Trophoblast cell (in vitro differentiated cells and primary cell): ENCODE measurements around the gene ABHD12B.

Source experiments
- DNase-seq, 2 donors: peaks; one replicate each; pipeline ENCODE4 v3.0.0-alpha.2; 2016
- H2AFZ ChIP-seq: 2 replicates; pipeline ENCODE4 v1.6.1; 2013; ENCODE audit warnings: low read length, moderate library complexity, mild to moderate bottlenecking; ENCODE audit not compliant: insufficient read depth, poor library complexity
- H2AK5ac ChIP-seq: 2 replicates; pipeline ENCODE4 v1.6.1; 2013; ENCODE audit warnings: mild to moderate bottlenecking, low read length
- H2BK120ac ChIP-seq: 2 replicates; pipeline ENCODE4 v1.6.1; 2013; ENCODE audit warnings: low read length, mild to moderate bottlenecking, moderate library complexity; ENCODE audit not compliant: insufficient read depth, poor library complexity
- H2BK12ac ChIP-seq: 2 replicates; pipeline ENCODE4 v1.6.1; 2013; ENCODE audit warnings: mild to moderate bottlenecking, low read length, moderate library complexity
- H2BK5ac ChIP-seq: 2 replicates; pipeline ENCODE4 v1.6.1; 2013; ENCODE audit warnings: low read length, low read depth, moderate library complexity, mild to moderate bottlenecking; ENCODE audit not compliant: poor library complexity
- H3K14ac ChIP-seq: 2 replicates; pipeline ENCODE4 v1.6.1; 2013; ENCODE audit warnings: mild to moderate bottlenecking, low read length
- H3K18ac ChIP-seq: 2 replicates; pipeline ENCODE4 v1.6.1; 2013; ENCODE audit warnings: mild to moderate bottlenecking, low read length
- H3K23ac ChIP-seq: 2 replicates; pipeline ENCODE4 v1.6.1; 2013; ENCODE audit warnings: low read length
- H3K27ac ChIP-seq: 2 replicates; pipeline ENCODE4 v1.5.1; 2013; ENCODE audit warnings: low read depth, mild to moderate bottlenecking, inconsistent platforms, low read length, moderate library complexity
- H3K27me3 ChIP-seq: 2 replicates; pipeline ENCODE4 v1.6.1; 2013; ENCODE audit warnings: inconsistent platforms, mild to moderate bottlenecking, low read length, moderate library complexity; ENCODE audit not compliant: insufficient read depth
- H3K36me3 ChIP-seq, 2 experiments: 1 replicate in 1 of 2; 2 replicates in 1 of 2; pipeline ENCODE4 v1.6.1; 2013; ENCODE audit warnings: low read length in 2 of 2, mild to moderate bottlenecking in 2 of 2, moderate library complexity in 1 of 2; ENCODE audit not compliant: insufficient read depth in 2 of 2, control insufficient read depth in 1 of 2
- H3K4ac ChIP-seq: 2 replicates; pipeline ENCODE4 v1.6.1; 2013; ENCODE audit warnings: low read depth, mild to moderate bottlenecking, low read length, moderate library complexity
- H3K4me1 ChIP-seq, 2 experiments: 1 replicate in 1 of 2; 2 replicates in 1 of 2; pipeline ENCODE4 v1.6.1; 2013; ENCODE audit warnings: low read length in 2 of 2, mild to moderate bottlenecking in 2 of 2, moderate library complexity in 1 of 2; ENCODE audit not compliant: insufficient read depth in 2 of 2, control insufficient read depth in 1 of 2
- H3K4me2 ChIP-seq: 2 replicates; pipeline ENCODE4 v1.6.1; 2013; ENCODE audit warnings: inconsistent platforms, mild to moderate bottlenecking, low read length, moderate library complexity
- H3K4me3 ChIP-seq: 2 replicates; pipeline ENCODE4 v1.5.1; 2013; ENCODE audit warnings: mild to moderate bottlenecking, low read depth, low read length, inconsistent platforms
- H3K79me1 ChIP-seq: one replicate; pipeline ENCODE4 v1.6.1; 2013; ENCODE audit warnings: low read length
- H3K79me2 ChIP-seq: 2 replicates; pipeline ENCODE4 v1.6.1; 2013; ENCODE audit warnings: low read length, mild to moderate bottlenecking; ENCODE audit not compliant: control insufficient read depth, insufficient read depth, poor library complexity
- H3K9ac ChIP-seq: 2 replicates; pipeline ENCODE4 v1.6.1; 2013; ENCODE audit warnings: mild to moderate bottlenecking, low read length
- H3K9me3 ChIP-seq: 2 replicates; pipeline ENCODE4 v1.6.1; 2013; ENCODE audit warnings: low read depth, mild to moderate bottlenecking, control low read depth, inconsistent platforms, low read length; ENCODE audit not compliant: insufficient read depth
- H4K12ac ChIP-seq: 2 replicates; pipeline ENCODE4 v1.6.1; 2013; ENCODE audit warnings: low read depth, mild to moderate bottlenecking, low read length, moderate library complexity
- H4K8ac ChIP-seq: 2 replicates; pipeline ENCODE4 v1.6.1; 2013; ENCODE audit warnings: low read depth, mild to moderate bottlenecking, low read length, moderate library complexity
- H4K91ac ChIP-seq: one replicate; pipeline ENCODE4 v1.6.1; 2013; ENCODE audit warnings: low read depth, mild to moderate bottlenecking, low read length, moderate library complexity
- WGBS: extraction: QIAGEN DNeasy Blood & Tissue Kit; methylation state at CpG from one replicate; pipeline ENCODE4 v1.1.7; 2013; ENCODE audit warnings: missing lambda C conversion rate; ENCODE audit not compliant: insufficient read length, insufficient coverage; ENCODE audit errors: extremely low coverage; 5-methylcytosine and 5-hydroxymethylcytosine counted together

ABHD12B gene

DNA sequence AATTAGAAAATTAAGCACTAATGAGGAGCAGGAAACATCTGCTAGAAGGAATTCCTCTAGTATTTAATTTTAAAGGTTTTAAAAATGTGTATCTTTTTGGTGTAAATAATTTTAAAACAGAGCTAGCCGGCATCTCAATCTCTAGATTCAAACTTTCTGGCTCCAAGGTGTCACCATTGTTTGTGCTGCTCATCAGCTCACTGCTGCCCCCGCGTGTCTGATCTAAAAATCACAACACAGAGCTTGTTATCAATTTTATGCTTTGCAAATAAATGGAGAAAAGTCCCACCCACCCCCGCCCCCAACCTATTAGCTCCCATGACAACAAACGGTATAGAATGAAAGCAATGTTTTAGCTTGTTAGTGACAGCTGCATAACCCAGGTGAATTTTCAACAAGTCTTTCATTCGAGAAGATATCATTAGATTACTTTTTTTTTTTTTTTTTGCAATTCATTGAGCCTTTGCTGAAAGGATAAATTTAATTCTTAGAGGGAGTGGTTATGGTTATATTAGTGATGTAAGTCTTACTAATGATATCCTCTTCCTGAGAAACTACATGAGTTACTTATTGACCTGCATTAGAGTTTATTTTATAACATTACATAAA, 11.3 kb upstream of the ABHD12B start:
- Histone ChIP-seq H2AFZ (no peak overlapping the region), H3K27ac (no peak overlapping the region), H2BK12ac (no peak overlapping the region), H3K4me1 (peaks cover 7 to 9% of the 10 kb centered on the region in 2 experiments), H4K8ac (no peak overlapping the region), H3K9ac (no peak overlapping the region), H3K79me2 (no peaks in the 10 kb centered on the region), H2BK120ac (no peak overlapping the region), H4K91ac (no peak overlapping the region), H4K12ac (no peak overlapping the region), H3K36me3 (no peaks in the 10 kb centered on the region), H3K9me3 (no peaks in the 10 kb centered on the region), H3K27me3 (no peaks in the 10 kb centered on the region), H3K18ac (no peak overlapping the region), H3K23ac (no peak overlapping the region), H3K4me3 (no peak overlapping the region), H2AK5ac (no peak overlapping the region), H2BK5ac (no peak overlapping the region), H3K79me1 (no peaks in the 10 kb centered on the region), H3K14ac (no peak overlapping the region), H3K4me2 (no peak overlapping the region), H3K4ac (no peak overlapping the region)
- no CpG with 5 or more reads among the region's 6 CpGs for WGBS
- peak; percentile 81 to 92 for DNase-seq

- Histone ChIP-seq H3K18ac (no peak overlapping the region), H2AFZ (no peak overlapping the region), H2BK12ac (no peak overlapping the region), H3K14ac (no peak overlapping the region), H3K9me3 (no peaks in the 10 kb centered on the region), H3K23ac (no peak overlapping the region), H3K4me3 (no peak overlapping the region), H4K8ac (no peak overlapping the region), H3K4me2 (no peak overlapping the region), H2BK120ac (no peak overlapping the region), H3K79me1 (no peaks in the 10 kb centered on the region), H3K4ac (no peak overlapping the region), H3K79me2 (no peaks in the 10 kb centered on the region), H3K4me1 (peaks cover 7 to 9% of the 10 kb centered on the region in 2 experiments), H3K27ac (no peak overlapping the region), H4K12ac (no peak overlapping the region), H3K36me3 (no peaks in the 10 kb centered on the region), H2BK5ac (no peak overlapping the region), H4K91ac (no peak overlapping the region), H3K27me3 (no peaks in the 10 kb centered on the region), H3K9ac (no peak overlapping the region), H2AK5ac (no peak overlapping the region)
- no CpG with 5 or more reads among the region's 4 CpGs for WGBS
- DNase-seq: no peak
Observed at GRCh38 chr14:50862036-50862570, 9.8 kb upstream of the ABHD12B start.

- H2BK12ac ChIP-seq: no peak overlapping the region
- no peak overlapping the region for H3K4me3 ChIP-seq
- no peaks in the 10 kb centered on the region for H3K27me3 ChIP-seq
- no peak overlapping the region for H3K9ac ChIP-seq
- H3K4me2 ChIP-seq: no peak overlapping the region
- no peak overlapping the region for H3K14ac ChIP-seq
- no peak overlapping the region for H4K8ac ChIP-seq
- H3K36me3 ChIP-seq: no peaks in the 10 kb centered on the region
- H3K23ac ChIP-seq: no peak overlapping the region
- no peak overlapping the region for H2BK120ac ChIP-seq
- H2AK5ac ChIP-seq: no peak overlapping the region
- H3K79me2 ChIP-seq: no peaks in the 10 kb centered on the region
- H4K12ac ChIP-seq: no peak overlapping the region
- H3K4me1 ChIP-seq: peaks cover 7 to 9% of the 10 kb centered on the region in 2 experiments
- H3K4ac ChIP-seq: no peak overlapping the region
- no peak overlapping the region for H3K18ac ChIP-seq
- no peak overlapping the region for H2AFZ ChIP-seq
- peak; percentile 31 to 72 for DNase-seq
- H3K79me1 ChIP-seq: no peaks in the 10 kb centered on the region
- no peak overlapping the region for H3K27ac ChIP-seq
- H4K91ac ChIP-seq: no peak overlapping the region
- no peaks in the 10 kb centered on the region for H3K9me3 ChIP-seq
- no peak overlapping the region for H2BK5ac ChIP-seq
Observed at GRCh38 chr14:50864237-50864636, 7.6 kb upstream of the ABHD12B start.

DNA sequence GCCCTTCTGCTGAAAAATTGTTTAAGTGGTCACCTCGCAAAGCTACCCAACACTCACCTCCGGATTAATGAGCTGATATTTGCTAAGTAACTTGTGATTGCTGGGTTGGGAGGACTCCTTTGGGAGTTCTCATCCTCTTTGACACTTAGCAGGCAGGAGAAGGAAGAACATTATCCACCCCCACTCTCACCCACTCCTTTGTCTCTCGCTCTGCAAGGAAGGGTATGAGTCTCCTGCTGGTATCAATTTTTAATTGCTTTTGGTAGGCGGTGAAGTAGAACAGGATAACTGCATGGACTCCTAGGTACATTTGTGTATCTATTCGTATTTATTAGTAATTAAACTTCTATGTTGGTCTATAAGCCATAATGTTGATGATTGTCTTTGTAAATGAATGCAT, 6.9 kb upstream of the ABHD12B start:
- no peak for DNase-seq
- Histone ChIP-seq H4K8ac (no peak overlapping the region), H2AFZ (no peak overlapping the region), H3K4me3 (no peak overlapping the region), H2AK5ac (no peak overlapping the region), H3K79me1 (no peaks in the 10 kb centered on the region), H4K12ac (no peak overlapping the region), H3K4ac (no peak overlapping the region), H3K18ac (no peak overlapping the region), H3K9ac (no peak overlapping the region), H3K14ac (no peak overlapping the region), H4K91ac (no peak overlapping the region), H3K27ac (no peak overlapping the region), H3K36me3 (no peaks in the 10 kb centered on the region), H3K4me1 (peaks cover 7 to 9% of the 10 kb centered on the region in 2 experiments), H3K23ac (no peak overlapping the region), H3K9me3 (no peaks in the 10 kb centered on the region), H2BK12ac (no peak overlapping the region), H3K4me2 (no peak overlapping the region), H2BK5ac (no peak overlapping the region), H2BK120ac (no peak overlapping the region), H3K27me3 (no peaks in the 10 kb centered on the region), H3K79me2 (no peaks in the 10 kb centered on the region)
- no CpG with 5 or more reads among the region's 5 CpGs for WGBS
